Measurements from ENCODE around the gene ARL4D.

The ARL4D gene

GRCh38 chr17:43409131-43409530 lies 10.3 kb downstream of the ARL4D start:
- peaks cover 3% of the 10 kb centered on the region for H3K79me1 ChIP-seq (ENCODE audit: low read length)
- peaks cover 8 to 16% of the 10 kb centered on the region in 2 experiments for H3K4me1 ChIP-seq (ENCODE audit: control insufficient read depth in 1 of 2, insufficient read depth in 2 of 2, low read length in 2 of 2)
- no peak overlapping the region for H3K4ac ChIP-seq (ENCODE audit: low read depth, low read length)
- no peak overlapping the region for H3K18ac ChIP-seq (ENCODE audit: low read length)
- H3K27ac ChIP-seq (ENCODE audit: low read depth, low read length) = no peak overlapping the region
- H2BK120ac ChIP-seq (ENCODE audit: insufficient read depth, low read length, poor library complexity) = no peak overlapping the region
- no peaks in the 10 kb centered on the region for H3K27me3 ChIP-seq (ENCODE audit: insufficient read depth, low read length)
- no CpG with 5 or more reads among the region's 3 CpGs for WGBS (ENCODE audit: extremely low coverage, insufficient coverage, insufficient read length)
- no peak overlapping the region for H4K91ac ChIP-seq (ENCODE audit: low read depth, low read length)
- H3K4me2 ChIP-seq (ENCODE audit: low read length) = no peak overlapping the region
- H3K4me3 ChIP-seq (ENCODE audit: low read depth, low read length) = no peak overlapping the region
- no peak overlapping the region for H3K23ac ChIP-seq (ENCODE audit: low read length)
- H3K14ac ChIP-seq (ENCODE audit: low read length) = no peak overlapping the region
- H3K9ac ChIP-seq (ENCODE audit: low read length) = no peak overlapping the region
- H2BK5ac ChIP-seq (ENCODE audit: low read depth, low read length, poor library complexity) = no peak overlapping the region
- no peak overlapping the region for H2AFZ ChIP-seq (ENCODE audit: insufficient read depth, low read length, poor library complexity)
- H3K36me3 ChIP-seq (ENCODE audit: control insufficient read depth in 1 of 2, insufficient read depth in 2 of 2, low read length in 2 of 2) = no peaks in the 10 kb centered on the region
- no peak for DNase-seq
- H2BK12ac ChIP-seq (ENCODE audit: low read length) = no peak overlapping the region
- H4K12ac ChIP-seq (ENCODE audit: low read depth, low read length) = no peak overlapping the region
- no peak overlapping the region for H4K8ac ChIP-seq (ENCODE audit: low read depth, low read length)
- H3K9me3 ChIP-seq (ENCODE audit: insufficient read depth, low read depth, low read length) = peaks cover 2% of the 10 kb centered on the region
- no peak overlapping the region for H2AK5ac ChIP-seq (ENCODE audit: low read length)
- peaks cover 2% of the 10 kb centered on the region for H3K79me2 ChIP-seq (ENCODE audit: control insufficient read depth, insufficient read depth, low read length, poor library complexity)

GRCh38 chr17:43410557-43411368 lies 12.0 kb downstream of the ARL4D start:
- Histone ChIP-seq H3K4me3 (ENCODE audit: low read depth, low read length) (no peak overlapping the region), H2AFZ (ENCODE audit: insufficient read depth, low read length, poor library complexity) (no peak overlapping the region), H2BK120ac (ENCODE audit: insufficient read depth, low read length, poor library complexity) (peak overlapping the region; percentile 11), H4K91ac (ENCODE audit: low read depth, low read length) (no peak overlapping the region), H3K18ac (ENCODE audit: low read length) (no peak overlapping the region), H3K4me2 (ENCODE audit: low read length) (no peak overlapping the region), H3K79me1 (ENCODE audit: low read length) (peaks cover 3% of the 10 kb centered on the region), H3K9me3 (ENCODE audit: insufficient read depth, low read depth, low read length) (peaks cover 2% of the 10 kb centered on the region), H3K23ac (ENCODE audit: low read length) (no peak overlapping the region), H3K79me2 (ENCODE audit: control insufficient read depth, insufficient read depth, low read length, poor library complexity) (peaks cover 2% of the 10 kb centered on the region), H3K27me3 (ENCODE audit: insufficient read depth, low read length) (no peaks in the 10 kb centered on the region), H4K8ac (ENCODE audit: low read depth, low read length) (no peak overlapping the region), H2BK5ac (ENCODE audit: low read depth, low read length, poor library complexity) (no peak overlapping the region), H2BK12ac (ENCODE audit: low read length) (no peak overlapping the region), H3K4ac (ENCODE audit: low read depth, low read length) (no peak overlapping the region), H3K9ac (ENCODE audit: low read length) (no peak overlapping the region), H4K12ac (ENCODE audit: low read depth, low read length) (no peak overlapping the region), H3K36me3 (ENCODE audit: control insufficient read depth in 1 of 2, insufficient read depth in 2 of 2, low read length in 2 of 2) (no peaks in the 10 kb centered on the region), H3K14ac (ENCODE audit: low read length) (no peak overlapping the region), H3K4me1 (ENCODE audit: control insufficient read depth in 1 of 2, insufficient read depth in 2 of 2, low read length in 2 of 2) (peaks cover 8 to 16% of the 10 kb centered on the region in 2 experiments), H3K27ac (ENCODE audit: low read depth, low read length) (no peak overlapping the region), H2AK5ac (ENCODE audit: low read length) (no peak overlapping the region)
- no peak for DNase-seq
- WGBS (ENCODE audit: extremely low coverage, insufficient coverage, insufficient read length) = no CpG with 5 or more reads among the region's 6 CpGs

- Histone ChIP-seq H3K14ac (ENCODE audit: low read length) (no peak overlapping the region), H4K12ac (ENCODE audit: low read depth, low read length) (no peak overlapping the region), H3K4me3 (ENCODE audit: low read depth, low read length) (no peak overlapping the region), H4K8ac (ENCODE audit: low read depth, low read length) (no peak overlapping the region), H3K23ac (ENCODE audit: low read length) (no peak overlapping the region), H3K36me3 (ENCODE audit: control insufficient read depth in 1 of 2, insufficient read depth in 2 of 2, low read length in 2 of 2) (no peaks in the 10 kb centered on the region), H3K4me2 (ENCODE audit: low read length) (no peak overlapping the region), H3K4ac (ENCODE audit: low read depth, low read length) (no peak overlapping the region), H3K79me1 (ENCODE audit: low read length) (peaks cover 3% of the 10 kb centered on the region), H2AK5ac (ENCODE audit: low read length) (no peak overlapping the region), H3K27me3 (ENCODE audit: insufficient read depth, low read length) (no peaks in the 10 kb centered on the region), H3K18ac (ENCODE audit: low read length) (no peak overlapping the region), H2BK5ac (ENCODE audit: low read depth, low read length, poor library complexity) (no peak overlapping the region), H2AFZ (ENCODE audit: insufficient read depth, low read length, poor library complexity) (no peak overlapping the region), H4K91ac (ENCODE audit: low read depth, low read length) (no peak overlapping the region), H3K9me3 (ENCODE audit: insufficient read depth, low read depth, low read length) (peaks cover 2% of the 10 kb centered on the region), H3K79me2 (ENCODE audit: control insufficient read depth, insufficient read depth, low read length, poor library complexity) (peaks cover 2% of the 10 kb centered on the region), H2BK12ac (ENCODE audit: low read length) (no peak overlapping the region), H3K4me1 (ENCODE audit: control insufficient read depth in 1 of 2, insufficient read depth in 2 of 2, low read length in 2 of 2) (peaks cover 8 to 16% of the 10 kb centered on the region in 2 experiments), H3K27ac (ENCODE audit: low read depth, low read length) (no peak overlapping the region), H3K9ac (ENCODE audit: low read length) (no peak overlapping the region), H2BK120ac (ENCODE audit: insufficient read depth, low read length, poor library complexity) (no peak overlapping the region)
- DNase-seq = no peak
Measured at GRCh38 chr17:43411369-43411677, 12.5 kb downstream of the ARL4D start.

- Histone ChIP-seq H3K79me1 (ENCODE audit: low read length) (peaks cover 1% of the 10 kb centered on the region), H4K12ac (ENCODE audit: low read depth, low read length) (no peak overlapping the region), H3K27me3 (ENCODE audit: insufficient read depth, low read length) (no peaks in the 10 kb centered on the region), H3K27ac (ENCODE audit: low read depth, low read length) (no peak overlapping the region), H2BK5ac (ENCODE audit: low read depth, low read length, poor library complexity) (no peak overlapping the region), H4K8ac (ENCODE audit: low read depth, low read length) (no peak overlapping the region), H2BK12ac (ENCODE audit: low read length) (no peak overlapping the region), H3K36me3 (ENCODE audit: control insufficient read depth in 1 of 2, insufficient read depth in 2 of 2, low read length in 2 of 2) (no peaks in the 10 kb centered on the region), H3K18ac (ENCODE audit: low read length) (no peak overlapping the region), H3K4me3 (ENCODE audit: low read depth, low read length) (no peak overlapping the region), H4K91ac (ENCODE audit: low read depth, low read length) (no peak overlapping the region), H3K9ac (ENCODE audit: low read length) (no peak overlapping the region), H3K14ac (ENCODE audit: low read length) (no peak overlapping the region), H2BK120ac (ENCODE audit: insufficient read depth, low read length, poor library complexity) (no peak overlapping the region), H3K4me2 (ENCODE audit: low read length) (no peak overlapping the region), H3K4me1 (ENCODE audit: control insufficient read depth in 1 of 2, insufficient read depth in 2 of 2, low read length in 2 of 2) (peaks cover 7 to 14% of the 10 kb centered on the region in 2 experiments), H3K23ac (ENCODE audit: low read length) (no peak overlapping the region), H2AFZ (ENCODE audit: insufficient read depth, low read length, poor library complexity) (no peak overlapping the region), H2AK5ac (ENCODE audit: low read length) (no peak overlapping the region), H3K79me2 (ENCODE audit: control insufficient read depth, insufficient read depth, low read length, poor library complexity) (peaks cover under 1% of the 10 kb centered on the region), H3K4ac (ENCODE audit: low read depth, low read length) (no peak overlapping the region), H3K9me3 (ENCODE audit: insufficient read depth, low read depth, low read length) (peaks cover 2% of the 10 kb centered on the region)
- no peak for DNase-seq
- WGBS (ENCODE audit: extremely low coverage, insufficient coverage, insufficient read length) = no CpG with 5 or more reads among the region's 6 CpGs
Measured at GRCh38 chr17:43411749-43412148, 13.0 kb downstream of the ARL4D start.
